C4-2B (cell line): ENCODE measurements around the gene FOSB.

Experiments used
- CTCF ChIP-seq: fragments of 450-650 bp; conservative IDR thresholded peaks from 2 replicates; pipeline ENCODE4 v1.5.1; 2017; ENCODE audit warnings: mild to moderate bottlenecking
- ZFX ChIP-seq: fragments of 450-650 bp; IDR thresholded peaks from 2 replicates; pipeline ENCODE4 v1.6.1; 2017

GRCh38 chr19:45442778-45443461 is 24.9 kb upstream of the FOSB start:
- TF ChIP-seq CTCF (no peak), ZFX (no peak)
